ENCODE results near the gene AURKA.

- TF ChIP-seq CTCF (optimal IDR thresholded peaks at IDR 0.05 in 1 of 3, IDR thresholded peaks at IDR 0.05 in 1 of 3, conservative IDR thresholded peaks at IDR 0.05 in 1 of 3; ENCODE audit: extremely low read depth in 1 of 3, insufficient read depth in 2 of 3, low read length in 3 of 3) (no peak), EZH2 (IDR thresholded peaks at IDR 0.05; ENCODE audit: low read length) (no peak)
Measured at GRCh38 chr20:56391596-56392131, 351 bp downstream of the AURKA start.
